ENCODE measurements around the gene CFAP45.

The CFAP45 gene

GRCh38 chr1:159923203-159924024 lies 23.4 kb upstream of the CFAP45 start:
- DNase-seq = peak; percentile 96

- DNase-seq = no peak
Observed at GRCh38 chr1:159922511-159923202, 22.7 kb upstream of the CFAP45 start.

- DNase-seq = peak; percentile 79
Observed at GRCh38 chr1:159921700-159922504, 21.9 kb upstream of the CFAP45 start.

GRCh38 chr1:159921251-159921650 lies 21.3 kb upstream of the CFAP45 start:
- peak; percentile 49 for DNase-seq

- DNase-seq = no peak
Observed at GRCh38 chr1:159920651-159921050, 20.7 kb upstream of the CFAP45 start.

- DNase-seq = no peak
Observed at GRCh38 chr1:159920202-159920601, 20.2 kb upstream of the CFAP45 start.

- no peak for DNase-seq
Observed at GRCh38 chr1:159919236-159919865, 19.4 kb upstream of the CFAP45 start.

- DNase-seq = no peak
Observed at GRCh38 chr1:159918352-159919200, 18.6 kb upstream of the CFAP45 start.

GRCh38 chr1:159917533-159918351 lies 17.8 kb upstream of the CFAP45 start:
- no peak for DNase-seq

GRCh38 chr1:159916242-159917051 lies 16.5 kb upstream of the CFAP45 start:
- DNase-seq = no peak

GRCh38 chr1:159915571-159916241 lies 15.7 kb upstream of the CFAP45 start:
- DNase-seq = no peak

- DNase-seq = no peak
Observed at GRCh38 chr1:159914252-159915018, 14.5 kb upstream of the CFAP45 start.

GRCh38 chr1:159913451-159914192 lies 13.7 kb upstream of the CFAP45 start:
- DNase-seq = no peak

GRCh38 chr1:159911326-159912070 lies 11.5 kb upstream of the CFAP45 start:
- no peak for DNase-seq

GRCh38 chr1:159908031-159908940 lies 8.3 kb upstream of the CFAP45 start:
- no peak for DNase-seq

GRCh38 chr1:159906960-159907359 lies 7.0 kb upstream of the CFAP45 start:
- no peak for DNase-seq

All from CD4-positive, alpha-beta T cell treated with Interleukin-21 for 1 hour (primary cell).